K562 (cell line): ENCODE results near the gene PNMT. TPM values are rescaled to one million over a fixed set of nuclear protein-coding genes. Genes with fewer than 3 reads are reported as not detected.
A peak's percentile ranks its signal among the peaks of the same experiment; 100 is the strongest.

Source experiments
- ATF1 ChIP-seq, 2 experiments: fragments of 450-650 bp in 1 of 2; IDR thresholded peaks; 2 replicates each; pipeline ENCODE4 v1.6.1; 2016; ENCODE audit warnings: missing compliant biosample characterization in 1 of 2, missing genetic modification characterization in 1 of 2
- BRD9 ChIP-seq: fragments of 450-650 bp; IDR thresholded peaks from 2 replicates; pipeline ENCODE4 v1.6.1; 2018; ENCODE audit warnings: low read depth; ENCODE audit not compliant: partially characterized antibody
- FOXJ2 ChIP-seq: fragments of 200-800 bp; sonication (Bioruptor generic); IDR thresholded peaks from 2 replicates; pipeline ENCODE4 v1.6.1; 2016; ENCODE audit warnings: missing genetic modification characterization, missing compliant biosample characterization
- MAFG ChIP-seq: fragments of 450-650 bp; conservative IDR thresholded peaks from 2 replicates; pipeline ENCODE4 v1.6.1; 2016; ENCODE audit warnings: missing genetic modification characterization, missing compliant biosample characterization
- NR1H2 ChIP-seq: sonication (generic); formaldehyde crosslinking; IDR thresholded peaks from 2 replicates; pipeline ENCODE4 v1.4.0; 2020; ENCODE audit warnings: mild to moderate bottlenecking, missing genetic modification reagents
- PHF20 ChIP-seq: fragments of 450-650 bp; IDR thresholded peaks from 2 replicates; pipeline ENCODE4 v1.6.1; 2018; ENCODE audit not compliant: partially characterized antibody
- POLR2B ChIP-seq: fragments of 450-650 bp; IDR thresholded peaks from 2 replicates; pipeline ENCODE4 v1.6.1; 2018; ENCODE audit warnings: low read depth; ENCODE audit not compliant: partially characterized antibody
- PPARD ChIP-seq: fragments of 250-450 bp; sonication (Bioruptor Pico); IDR thresholded peaks from 2 replicates; pipeline ENCODE4 v1.8.0; 2022; ENCODE audit warnings: inconsistent platforms, mild to moderate bottlenecking, moderate library complexity
- PTTG1 ChIP-seq: fragments of 450-650 bp; IDR thresholded peaks from 2 replicates; pipeline ENCODE4 v1.6.1; 2016; ENCODE audit warnings: low read depth, mild to moderate bottlenecking, missing genetic modification characterization, missing compliant biosample characterization
- PYGO2 ChIP-seq: fragments of 450-650 bp; IDR thresholded peaks from 2 replicates; pipeline ENCODE4 v1.6.1; 2016; ENCODE audit warnings: mild to moderate bottlenecking, missing genetic modification characterization, moderate library complexity, missing compliant biosample characterization
- RBM17 ChIP-seq: fragments of 200-400 bp; formaldehyde crosslinking; IDR thresholded peaks from 2 replicates; pipeline ENCODE4 v1.6.1; 2017; ENCODE audit warnings: low read depth, mild to moderate bottlenecking, low read length, borderline replicate concordance
- ZFX ChIP-seq: sonication (generic); formaldehyde crosslinking; IDR thresholded peaks from 2 replicates; pipeline ENCODE4 v1.8.0; 2022; ENCODE audit warnings: mild to moderate bottlenecking, missing genetic modification reagents, moderate library complexity
- ZNF785 ChIP-seq: fragments of 250-450 bp; sonication (Bioruptor Pico); IDR thresholded peaks from 2 replicates; pipeline ENCODE4 v1.4.0; 2020; ENCODE audit warnings: mild to moderate bottlenecking
- ZSCAN32 ChIP-seq: fragments of 450-650 bp; formaldehyde crosslinking; IDR thresholded peaks from 2 replicates; pipeline ENCODE4 v1.4.0; 2020; ENCODE audit warnings: mild to moderate bottlenecking, moderate library complexity
- polyA plus RNA-seq, 8 experiments: library from polyadenylated mRNA; depleted of rRNA in 4 of 8; stranded (reverse) in 5 of 8; unstranded in 3 of 8; fragments of >200 nt; fragmentation: Nextera tagmentation in 2 of 8; fragmentation: Illumina TruSeq in 1 of 8; extraction: Ambion mirVana in 2 of 8; extraction: Trizol in 1 of 8; gene quantifications; 2 replicates each; pipeline versions ENCODE4 v1.2.1 to v1.2.3, GENCODE V29; 2011 to 2014; ENCODE audit warnings: inconsistent platforms in 1 of 8, missing spikeins in 1 of 8
- total RNA-seq, 7 experiments: library from RNA; depleted of rRNA in 6 of 7; stranded (reverse); fragments of >200 nt in 6 of 7; fragmentation: Illumina TruSeq in 2 of 7; extraction: Trizol in 2 of 7; gene quantifications; 2 replicates each; pipeline versions ENCODE4 v1.2.1 to v1.2.3, GENCODE V29; 2011 to 2021; ENCODE audit warnings: low replicate concordance in 1 of 7
- TF ChIP-seq, protein P1 (sequence below): sonication (generic); formaldehyde crosslinking; IDR thresholded peaks from 2 replicates; pipeline ENCODE4 v1.8.0; 2022; ENCODE audit warnings: mild to moderate bottlenecking, low read depth, missing genetic modification reagents
- TF ChIP-seq, protein P2 (sequence below), 2 experiments: IDR thresholded peaks; 2 replicates each; pipeline ENCODE4 v1.6.1; 2012; ENCODE audit warnings: improper control_type of control experiment in 2 of 2, low read depth in 2 of 2, low read length in 2 of 2, borderline replicate concordance in 1 of 2
- TF ChIP-seq, protein P3 (sequence below): fragments of 450-650 bp; IDR thresholded peaks from 2 replicates; pipeline ENCODE4 v1.6.1; 2018; ENCODE audit not compliant: partially characterized antibody
- TF ChIP-seq, protein P4 (sequence below): fragments of 200-800 bp; sonication (Bioruptor generic); IDR thresholded peaks from 2 replicates; pipeline ENCODE4 v1.6.1; 2017; ENCODE audit warnings: missing genetic modification characterization, missing compliant biosample characterization

The PNMT gene
- total and polyA plus RNA-seq, 9 of the 15 experiments (the other 6 are each of a cell fraction or from before 2014, with no cell fraction given): 0.55 to 18.1 (median 5.8) TPM

DNA sequence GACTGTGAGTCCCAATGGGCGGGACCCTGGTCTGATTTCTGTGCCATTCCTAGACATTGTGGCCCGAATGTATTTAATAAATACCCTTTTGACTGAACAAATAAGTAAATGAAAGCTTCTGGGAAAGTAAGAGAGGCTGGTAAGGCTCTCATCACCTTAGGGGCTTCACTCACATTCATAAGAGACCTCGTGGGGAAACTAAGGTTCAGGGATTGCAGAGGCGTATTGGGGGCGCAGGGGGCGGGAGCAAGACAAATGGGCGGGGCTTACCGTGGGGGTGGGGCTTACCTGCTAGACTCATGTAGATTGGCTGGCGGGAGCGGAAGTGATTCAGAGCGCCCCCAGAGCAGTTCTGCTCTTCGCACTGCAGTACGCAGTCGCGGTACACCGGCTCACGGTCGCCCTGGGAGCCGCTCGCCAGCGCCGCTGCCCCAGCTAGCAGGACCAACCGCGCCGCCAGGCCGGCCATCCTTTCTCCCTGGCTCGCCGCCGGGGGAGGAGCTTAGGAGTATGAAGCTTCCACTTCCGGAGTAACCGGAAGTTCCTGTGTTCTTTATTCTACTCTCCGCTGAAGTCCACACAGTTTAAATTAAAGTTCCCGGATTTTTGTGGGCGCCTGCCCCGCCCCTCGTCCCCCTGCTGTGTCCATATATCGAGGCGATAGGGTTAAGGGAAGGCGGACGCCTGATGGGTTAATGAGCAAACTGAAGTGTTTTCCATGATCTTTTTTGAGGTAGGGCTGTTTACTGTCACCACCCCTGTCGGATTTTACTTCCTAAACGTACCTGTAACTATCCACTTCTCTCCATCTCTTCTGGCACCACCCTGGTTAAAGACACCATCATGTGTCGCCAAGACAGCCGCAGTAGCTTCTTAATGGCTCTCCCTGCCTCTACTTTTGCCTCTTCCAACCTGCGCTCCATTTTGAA is 19.6 kb downstream of the PNMT start, which contains the start of gene PGAP3 (continued):
- TF ChIP-seq, protein P1, sequence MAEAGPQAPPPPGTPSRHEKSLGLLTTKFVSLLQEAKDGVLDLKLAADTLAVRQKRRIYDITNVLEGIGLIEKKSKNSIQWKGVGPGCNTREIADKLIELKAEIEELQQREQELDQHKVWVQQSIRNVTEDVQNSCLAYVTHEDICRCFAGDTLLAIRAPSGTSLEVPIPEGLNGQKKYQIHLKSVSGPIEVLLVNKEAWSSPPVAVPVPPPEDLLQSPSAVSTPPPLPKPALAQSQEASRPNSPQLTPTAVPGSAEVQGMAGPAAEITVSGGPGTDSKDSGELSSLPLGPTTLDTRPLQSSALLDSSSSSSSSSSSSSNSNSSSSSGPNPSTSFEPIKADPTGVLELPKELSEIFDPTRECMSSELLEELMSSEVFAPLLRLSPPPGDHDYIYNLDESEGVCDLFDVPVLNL (CRISPR knock-in tag): no peak
- TF ChIP-seq, protein P2, sequence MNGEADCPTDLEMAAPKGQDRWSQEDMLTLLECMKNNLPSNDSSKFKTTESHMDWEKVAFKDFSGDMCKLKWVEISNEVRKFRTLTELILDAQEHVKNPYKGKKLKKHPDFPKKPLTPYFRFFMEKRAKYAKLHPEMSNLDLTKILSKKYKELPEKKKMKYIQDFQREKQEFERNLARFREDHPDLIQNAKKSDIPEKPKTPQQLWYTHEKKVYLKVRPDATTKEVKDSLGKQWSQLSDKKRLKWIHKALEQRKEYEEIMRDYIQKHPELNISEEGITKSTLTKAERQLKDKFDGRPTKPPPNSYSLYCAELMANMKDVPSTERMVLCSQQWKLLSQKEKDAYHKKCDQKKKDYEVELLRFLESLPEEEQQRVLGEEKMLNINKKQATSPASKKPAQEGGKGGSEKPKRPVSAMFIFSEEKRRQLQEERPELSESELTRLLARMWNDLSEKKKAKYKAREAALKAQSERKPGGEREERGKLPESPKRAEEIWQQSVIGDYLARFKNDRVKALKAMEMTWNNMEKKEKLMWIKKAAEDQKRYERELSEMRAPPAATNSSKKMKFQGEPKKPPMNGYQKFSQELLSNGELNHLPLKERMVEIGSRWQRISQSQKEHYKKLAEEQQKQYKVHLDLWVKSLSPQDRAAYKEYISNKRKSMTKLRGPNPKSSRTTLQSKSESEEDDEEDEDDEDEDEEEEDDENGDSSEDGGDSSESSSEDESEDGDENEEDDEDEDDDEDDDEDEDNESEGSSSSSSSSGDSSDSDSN (IDR thresholded peaks at IDR 0.05; ENCODE audit: borderline replicate concordance in 1 of 2, low read depth in 2 of 2, low read length in 2 of 2): peak in 1 of 2 experiments; percentile 94; a peak in 2 of 4 replicates
- TF ChIP-seq, protein P3, sequence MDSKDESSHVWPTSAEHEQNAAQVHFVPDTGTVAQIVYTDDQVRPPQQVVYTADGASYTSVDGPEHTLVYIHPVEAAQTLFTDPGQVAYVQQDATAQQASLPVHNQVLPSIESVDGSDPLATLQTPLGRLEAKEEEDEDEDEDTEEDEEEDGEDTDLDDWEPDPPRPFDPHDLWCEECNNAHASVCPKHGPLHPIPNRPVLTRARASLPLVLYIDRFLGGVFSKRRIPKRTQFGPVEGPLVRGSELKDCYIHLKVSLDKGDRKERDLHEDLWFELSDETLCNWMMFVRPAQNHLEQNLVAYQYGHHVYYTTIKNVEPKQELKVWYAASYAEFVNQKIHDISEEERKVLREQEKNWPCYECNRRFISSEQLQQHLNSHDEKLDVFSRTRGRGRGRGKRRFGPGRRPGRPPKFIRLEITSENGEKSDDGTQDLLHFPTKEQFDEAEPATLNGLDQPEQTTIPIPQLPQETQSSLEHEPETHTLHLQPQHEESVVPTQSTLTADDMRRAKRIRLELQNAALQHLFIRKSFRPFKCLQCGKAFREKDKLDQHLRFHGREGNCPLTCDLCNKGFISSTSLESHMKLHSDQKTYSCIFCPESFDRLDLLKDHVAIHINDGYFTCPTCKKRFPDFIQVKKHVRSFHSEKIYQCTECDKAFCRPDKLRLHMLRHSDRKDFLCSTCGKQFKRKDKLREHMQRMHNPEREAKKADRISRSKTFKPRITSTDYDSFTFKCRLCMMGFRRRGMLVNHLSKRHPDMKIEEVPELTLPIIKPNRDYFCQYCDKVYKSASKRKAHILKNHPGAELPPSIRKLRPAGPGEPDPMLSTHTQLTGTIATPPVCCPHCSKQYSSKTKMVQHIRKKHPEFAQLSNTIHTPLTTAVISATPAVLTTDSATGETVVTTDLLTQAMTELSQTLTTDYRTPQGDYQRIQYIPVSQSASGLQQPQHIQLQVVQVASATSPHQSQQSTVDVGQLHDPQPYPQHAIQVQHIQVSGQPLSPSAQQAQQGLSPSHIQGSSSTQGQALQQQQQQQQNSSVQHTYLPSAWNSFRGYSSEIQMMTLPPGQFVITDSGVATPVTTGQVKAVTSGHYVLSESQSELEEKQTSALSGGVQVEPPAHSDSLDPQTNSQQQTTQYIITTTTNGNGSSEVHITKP: peak; percentile 35
- TF ChIP-seq PTTG1 (tag) (no peak), ZNF785 (CRISPR knock-in tag) (no peak), RBM17 (no peak), ATF1 (CRISPR knock-in tag; IDR thresholded peaks at IDR 0.05) (no peak), ATF1 (tag; IDR thresholded peaks at IDR 0.05) (peak; percentile 55), ZFX (CRISPR knock-in tag) (no peak), FOXJ2 (tag) (peak; percentile 25; the same call in 1 of the 2 replicates), PHF20 (peak; percentile 93), BRD9 (peak; percentile 45), NR1H2 (CRISPR knock-in tag) (no peak), ZSCAN32 (CRISPR knock-in tag) (no peak), POLR2B (peak; percentile 70), MAFG (tag) (no peak), PPARD (CRISPR knock-in tag) (no peak), PYGO2 (tag) (no peak)
- TF ChIP-seq, protein P4, sequence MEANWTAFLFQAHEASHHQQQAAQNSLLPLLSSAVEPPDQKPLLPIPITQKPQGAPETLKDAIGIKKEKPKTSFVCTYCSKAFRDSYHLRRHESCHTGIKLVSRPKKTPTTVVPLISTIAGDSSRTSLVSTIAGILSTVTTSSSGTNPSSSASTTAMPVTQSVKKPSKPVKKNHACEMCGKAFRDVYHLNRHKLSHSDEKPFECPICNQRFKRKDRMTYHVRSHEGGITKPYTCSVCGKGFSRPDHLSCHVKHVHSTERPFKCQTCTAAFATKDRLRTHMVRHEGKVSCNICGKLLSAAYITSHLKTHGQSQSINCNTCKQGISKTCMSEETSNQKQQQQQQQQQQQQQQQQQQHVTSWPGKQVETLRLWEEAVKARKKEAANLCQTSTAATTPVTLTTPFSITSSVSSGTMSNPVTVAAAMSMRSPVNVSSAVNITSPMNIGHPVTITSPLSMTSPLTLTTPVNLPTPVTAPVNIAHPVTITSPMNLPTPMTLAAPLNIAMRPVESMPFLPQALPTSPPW: peak; percentile 85
